ENCODE data around the gene KCTD13.

- TF ChIP-seq RXRA (IDR thresholded peaks at IDR 0.05) (no peak), TAF1 (conservative IDR thresholded peaks at IDR 0.05) (no peak), CTCF (IDR thresholded peaks at IDR 0.05; ENCODE audit: low read depth, low read length, missing input control) (no peak), ATF3 (IDR thresholded peaks at IDR 0.05) (no peak), REST (IDR thresholded peaks at IDR 0.05) (no peak), SP1 (IDR thresholded peaks at IDR 0.05) (no peak), ZBTB33 (IDR thresholded peaks at IDR 0.05) (no peak), RAD21 (IDR thresholded peaks at IDR 0.05) (no peak), MAX (IDR thresholded peaks at IDR 0.05) (no peak), HNF4A (conservative IDR thresholded peaks at IDR 0.05) (no peak)
Observed at GRCh38 chr16:29915590-29916247, 10.3 kb downstream of the KCTD13 start.
